Right ventricle myocardium superior (tissue), 1 donor: ENCODE measurements around the gene RALB. TPM values are rescaled to one million over a fixed set of nuclear protein-coding genes. Genes with fewer than 3 reads are reported as not detected.

Experiments
- ATAC-seq: fragments of 200-7000 bp; cut with Tn5 transposase; one replicate; pipeline ENCODE4 v1.9.1; 2020; ENCODE audit warnings: mild to moderate bottlenecking; ENCODE audit not compliant: poor library complexity
- DNase-seq: peaks from one replicate; pipeline ENCODE4 v3.0.0-alpha.2; 2020
- intact Hi-C: fragments of 100-400 bp; cut with DNase I; formaldehyde crosslinking; loops from one replicate; pipeline ENCODE4 v1.11.2; 2022
- total RNA-seq: library from RNA; stranded (reverse); fragmentation: NEBNext Ultra II Directional; extraction: Animal tissue kit (Norgen Biotek cat#: 25700); gene quantifications from one replicate; pipeline ENCODE4 v1.2.1, GENCODE V29; 2021
- donor health status: DM: no; HTN: yes; CAD: no; lungs with severe emphysema.

The RALB gene
- total RNA-seq, 1 donor from 2014 or later: 48.8 TPM

GRCh38 chr2:120278901-120279300 is 26.2 kb downstream of the RALB start:
- ATAC-seq: no peak
- DNase-seq: no peak
- intact Hi-C loops: no loop called here

DNA sequence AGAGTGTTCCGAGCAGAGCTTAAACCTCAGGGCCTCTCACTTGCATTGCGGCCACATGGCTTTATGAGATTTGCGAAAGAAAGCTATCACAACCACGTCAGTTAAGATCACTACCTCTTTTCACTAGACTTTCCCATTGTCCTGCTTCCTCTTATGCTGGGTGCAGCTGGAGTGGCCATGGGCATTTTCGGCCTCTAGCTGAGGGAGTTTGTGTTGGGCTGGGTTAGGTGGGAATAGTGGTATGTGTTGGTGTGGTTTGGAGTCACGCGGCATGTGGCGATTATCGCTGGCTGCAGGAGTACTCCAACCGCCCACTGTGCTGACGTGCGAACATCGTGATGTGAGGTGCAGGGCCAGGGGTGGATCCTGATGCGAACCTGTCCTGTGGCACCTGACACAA is 27.1 kb downstream of the RALB start:
- DNase-seq: no peak
- intact Hi-C loops: no loop called here
- peak; percentile 20 for ATAC-seq

DNA sequence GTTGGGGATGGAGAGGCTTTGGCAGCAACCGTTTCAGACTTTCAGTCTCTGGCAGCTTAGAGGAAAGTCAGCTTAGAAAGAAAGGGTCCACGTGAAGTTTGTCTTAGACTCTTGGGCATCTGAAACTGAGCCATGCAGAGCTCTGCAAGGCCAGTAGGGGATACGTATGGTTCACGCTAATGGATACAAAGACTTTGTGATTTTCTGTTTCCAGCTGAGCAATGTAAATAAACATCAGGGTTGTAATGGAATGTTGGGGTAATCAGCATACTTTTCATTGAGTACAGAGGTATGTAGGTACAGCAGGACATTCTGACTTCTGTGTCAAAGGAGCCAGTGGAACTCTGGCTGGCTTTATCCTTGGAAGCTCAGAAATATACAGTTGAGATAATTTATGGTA is 31.0 kb downstream of the RALB start:
- ATAC-seq (no peak), DNase-seq (no peak)
- intact Hi-C loops: no loop called here

- intact Hi-C loops: no loop called here
- ATAC-seq (no peak), DNase-seq (no peak)
These were observed 32.4 kb downstream of the RALB start for GRCh38 chr2:120285056-120285455.

DNA sequence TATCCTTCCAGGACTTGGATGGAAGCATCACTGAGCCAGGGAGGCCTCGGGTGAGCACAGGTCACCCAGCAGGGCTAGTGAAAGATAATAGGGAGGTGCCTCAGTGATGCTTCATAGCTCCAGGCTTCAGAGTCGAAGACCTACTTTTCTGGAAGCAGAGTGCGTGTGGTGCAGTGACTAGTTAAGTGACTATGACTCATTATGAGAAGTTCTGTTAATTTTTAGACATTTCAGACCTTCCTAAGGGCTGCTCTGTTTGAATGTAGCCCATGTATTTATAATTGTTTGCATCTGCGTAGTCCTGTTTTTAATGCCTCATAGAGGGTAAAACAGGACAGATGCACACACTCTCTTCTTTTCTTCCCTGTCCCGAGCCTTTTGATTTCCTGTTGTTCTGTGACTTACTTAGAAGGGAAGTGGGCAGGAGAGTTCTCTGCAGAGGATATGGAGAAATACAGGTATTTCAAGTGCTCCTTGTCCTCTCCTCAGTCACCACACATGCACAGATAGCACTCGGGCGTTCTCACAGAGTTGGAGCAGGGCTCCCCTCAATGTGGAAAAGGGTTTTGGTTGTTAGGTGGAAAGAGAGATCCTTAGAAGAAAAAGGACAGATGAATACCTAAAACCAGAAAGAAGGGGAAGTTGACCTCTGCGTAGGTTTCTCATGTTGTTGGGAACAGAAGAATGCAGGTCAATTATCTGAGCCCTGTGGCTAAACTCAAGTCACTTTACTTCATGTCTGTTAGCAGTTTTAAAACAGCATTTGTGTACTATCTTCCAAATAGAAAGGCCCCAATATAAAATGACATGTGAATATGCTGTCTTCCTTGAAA is 34.7 kb downstream of the RALB start:
- DNase-seq (no peak), ATAC-seq (no peak)
- intact Hi-C loops: no loop called here

DNA sequence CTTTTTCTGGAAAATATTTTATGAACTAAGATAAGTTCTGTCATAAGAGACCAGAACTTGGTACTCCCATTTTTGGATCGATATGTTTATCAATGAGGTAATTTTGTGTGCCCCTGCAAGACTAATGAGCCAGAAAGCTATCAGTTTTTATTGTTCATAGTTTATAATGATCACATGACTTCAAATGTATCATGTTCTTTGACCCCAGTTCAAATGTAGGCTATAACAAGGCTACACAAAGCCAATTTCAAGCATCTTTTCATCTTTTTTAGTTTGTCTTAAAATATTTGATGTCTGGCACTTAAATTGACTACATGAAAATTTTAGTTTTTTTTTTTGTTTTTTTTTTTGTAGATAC is 35.3 kb downstream of the RALB start:
- DNase-seq (no peak), ATAC-seq (no peak)
- intact Hi-C loops: no loop called here

DNA sequence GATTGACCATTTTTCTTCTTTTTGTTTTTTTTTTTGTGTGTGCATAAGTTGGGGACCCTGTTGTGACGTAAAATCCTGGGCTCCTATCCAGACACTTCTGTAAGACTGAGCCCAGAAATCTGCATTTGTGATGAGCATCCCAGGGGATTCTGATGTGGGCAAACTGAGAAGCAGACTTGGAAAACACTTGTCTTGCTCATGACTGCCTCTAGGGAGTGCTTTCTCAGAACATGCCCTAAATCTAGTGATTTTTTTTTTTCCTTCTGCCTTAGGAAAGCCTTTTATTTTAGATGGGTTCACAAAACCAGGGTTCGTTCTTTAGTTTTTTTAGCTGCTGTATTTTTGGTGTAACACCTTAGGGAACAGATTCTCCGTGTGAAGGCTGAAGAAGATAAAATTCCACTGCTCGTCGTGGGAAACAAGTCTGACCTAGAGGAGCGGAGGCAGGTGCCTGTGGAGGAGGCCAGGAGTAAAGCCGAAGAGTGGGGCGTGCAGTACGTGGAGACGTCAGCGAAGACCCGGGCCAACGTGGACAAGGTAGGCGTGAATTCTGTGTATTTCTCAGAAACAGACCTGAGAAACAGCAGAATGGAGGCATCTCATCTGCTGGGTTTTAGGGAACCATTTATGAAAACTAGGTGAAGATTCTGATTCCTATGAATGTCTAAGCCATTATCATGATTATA is 36.7 kb downstream of the RALB start:
- DNase-seq (no peak), ATAC-seq (no peak)
- intact Hi-C loops: no loop called here

GRCh38 chr2:120290737-120291136 is 38.1 kb downstream of the RALB start:
- no peak for ATAC-seq
- DNase-seq: no peak
- intact Hi-C loops: no loop called here

DNA sequence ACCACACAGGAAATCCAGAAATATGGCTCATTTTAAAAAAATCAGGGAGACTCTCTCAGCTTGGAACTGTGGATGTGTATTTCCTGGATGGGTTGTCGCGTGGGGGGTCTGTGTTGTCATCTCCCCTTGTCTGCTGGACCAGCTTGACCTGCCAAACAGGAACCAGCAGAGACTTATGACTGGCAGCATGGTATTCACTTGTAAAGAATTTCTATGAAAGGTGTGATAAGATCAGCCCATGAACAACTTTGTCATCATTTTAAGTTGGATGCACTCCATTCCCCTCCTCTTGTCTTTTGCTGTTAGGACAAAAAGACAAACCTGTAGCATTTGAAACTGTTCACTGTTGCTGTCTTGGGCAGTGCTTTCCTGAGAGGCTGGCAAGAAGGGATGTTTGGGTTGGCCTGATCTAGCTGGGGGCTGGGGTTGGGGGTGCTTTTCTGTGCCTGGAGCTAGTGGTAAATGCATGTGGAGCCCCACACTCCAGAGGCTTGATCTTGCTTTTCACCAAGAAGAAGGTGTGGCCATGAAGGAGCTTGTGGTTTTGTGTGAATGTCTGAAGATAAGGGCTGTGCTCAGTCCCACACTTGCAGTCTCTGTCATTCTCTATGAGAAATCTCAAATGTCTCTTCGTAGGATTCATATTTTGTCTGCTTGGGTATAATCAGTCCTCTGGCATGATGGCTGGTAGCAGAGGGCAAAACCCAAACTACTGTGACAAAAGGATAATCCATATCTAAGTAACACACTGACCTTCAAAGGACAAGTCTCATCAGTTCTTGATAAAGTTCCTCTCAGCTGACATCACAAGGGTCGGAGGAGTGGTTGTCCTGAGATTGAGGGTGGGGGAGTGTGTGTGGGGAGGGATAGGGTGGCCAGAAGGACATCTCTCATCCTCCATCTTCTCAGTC is 39.0 kb downstream of the RALB start:
- no peak for ATAC-seq
- intact Hi-C loops: no loop called here
- DNase-seq: no peak

- DNase-seq (no peak), ATAC-seq (no peak)
- intact Hi-C loops: no loop called here
These were observed 40.7 kb downstream of the RALB start for GRCh38 chr2:120293096-120294007.

DNA sequence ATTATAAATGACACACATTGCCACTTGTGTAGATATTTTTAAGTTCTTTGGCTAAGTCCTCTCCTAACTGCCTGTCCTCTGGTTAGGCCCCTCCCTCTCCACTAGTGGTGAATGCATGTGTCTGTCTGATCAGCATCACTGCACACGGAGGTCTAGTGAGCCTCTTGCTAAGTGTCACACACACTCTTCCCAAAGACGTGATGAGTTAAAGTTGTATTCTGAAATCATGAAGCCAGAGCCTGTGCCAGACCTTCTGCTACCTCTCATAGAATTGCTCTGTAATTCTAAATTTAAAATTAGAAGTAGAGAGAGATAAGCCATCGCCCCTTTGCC is 41.3 kb downstream of the RALB start:
- intact Hi-C loops: no loop called here
- no peak for DNase-seq
- peak; percentile 83 for ATAC-seq

GRCh38 chr2:120298173-120298835 is 45.7 kb downstream of the RALB start:
- DNase-seq: no peak
- no peak for ATAC-seq
- intact Hi-C loops: no loop called here

- intact Hi-C loops: no loop called here
- no peak for ATAC-seq
- DNase-seq: no peak
These were observed 46.4 kb downstream of the RALB start for GRCh38 chr2:120299004-120299403.

DNA sequence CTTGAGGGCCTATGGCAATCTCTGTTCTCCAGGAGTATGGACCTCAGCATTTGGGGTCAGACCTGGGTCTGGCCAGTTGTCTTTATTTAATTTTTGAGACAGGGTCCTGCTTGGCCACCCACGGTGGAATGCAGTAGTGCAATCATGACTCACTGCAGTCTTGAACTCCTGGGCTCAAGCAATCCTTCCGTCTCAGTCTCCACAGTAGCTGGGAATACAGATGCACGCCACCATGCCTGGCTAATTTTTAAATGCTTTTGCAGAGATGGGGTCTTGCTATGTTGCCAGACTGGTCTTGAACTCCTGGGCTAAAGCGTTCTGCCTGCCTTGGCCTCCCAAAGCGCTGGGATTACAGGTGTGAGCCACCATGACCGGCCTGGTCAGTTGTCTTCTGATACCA is 46.9 kb downstream of the RALB start:
- intact Hi-C loops: no loop called here
- no peak for DNase-seq
- ATAC-seq: no peak

DNA sequence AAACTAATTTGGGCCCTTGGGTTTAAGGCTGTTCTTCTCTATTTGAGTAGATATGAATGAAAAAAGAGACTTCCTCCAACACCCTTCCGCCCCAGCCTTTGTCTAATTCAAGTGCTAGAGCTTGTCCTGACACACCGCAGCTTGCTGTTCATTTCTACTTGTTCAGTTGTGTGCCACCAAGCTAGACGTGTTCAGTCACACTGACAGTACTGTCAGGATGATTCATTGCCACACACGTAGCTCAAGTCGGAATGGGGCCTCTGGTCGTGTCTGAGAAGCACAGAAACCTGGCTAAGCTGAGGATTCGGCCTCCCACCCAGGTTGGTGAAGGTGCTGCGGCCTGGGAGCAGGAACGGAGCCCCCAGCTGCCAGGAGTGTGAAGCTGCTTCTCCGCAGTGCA is 47.7 kb downstream of the RALB start:
- intact Hi-C loops: no loop called here
- DNase-seq: no peak
- no peak for ATAC-seq

GRCh38 chr2:120301284-120301683 is 48.6 kb downstream of the RALB start:
- no peak for ATAC-seq
- no peak for DNase-seq
- intact Hi-C loops: no loop called here

DNA sequence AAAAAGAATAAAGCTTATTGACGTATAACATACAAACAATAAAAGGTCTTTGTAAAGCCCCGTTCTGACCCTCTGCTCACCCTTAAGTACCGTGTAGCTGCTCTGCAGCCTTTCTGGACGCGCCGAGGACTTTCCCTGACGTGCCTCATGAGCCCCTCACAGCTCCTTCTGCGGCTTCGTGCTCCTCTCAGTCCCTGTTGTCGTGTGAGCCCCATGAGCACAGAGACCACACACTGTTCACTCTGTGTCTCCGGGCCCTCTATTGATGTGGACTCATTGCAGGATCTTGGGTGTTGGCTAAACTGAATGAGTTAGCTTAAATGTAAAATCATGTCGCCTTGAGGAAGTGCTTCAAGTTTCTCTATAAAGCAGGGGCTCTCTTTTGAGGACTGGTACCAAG is 49.6 kb downstream of the RALB start:
- intact Hi-C loops: no loop called here
- ATAC-seq (no peak), DNase-seq (no peak)

DNA sequence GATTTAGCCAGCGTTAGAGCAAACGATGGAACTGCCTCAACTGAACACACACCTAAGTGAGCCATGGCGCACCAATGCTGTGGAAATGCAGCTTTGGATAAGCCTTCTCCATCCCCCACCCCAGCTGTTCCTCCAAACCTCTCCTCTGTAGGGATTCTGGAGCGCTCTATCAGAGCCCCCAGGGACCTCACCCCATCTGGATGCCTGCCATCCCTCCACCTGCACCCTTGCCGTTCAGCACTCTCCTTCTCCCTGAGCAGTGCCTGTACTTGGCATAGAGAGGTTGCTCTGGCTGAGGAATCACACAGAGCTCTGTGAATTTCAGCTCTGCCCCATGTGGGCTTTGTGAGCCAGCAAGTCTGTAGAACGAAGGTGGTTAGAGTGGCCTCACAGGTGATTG is 50.5 kb downstream of the RALB start:
- intact Hi-C loops: no loop called here
- ATAC-seq (no peak), DNase-seq (no peak)
